OCI-LY7 (cell line): ENCODE data around the gene C18orf32. TPM values are rescaled to one million over a fixed set of nuclear protein-coding genes. Genes with fewer than 3 reads are reported as not detected.

Experiments used
- BruUV-seq: library from RNA; stranded (reverse); fragments of 400-500 nt; replicated peaks from 2 replicates; lab custom pipeline; 2021; lab: Mats Ljungman, UMichigan
- CTCF ChIA-PET: fragments of 300-600 bp; sonication (Branson Sonifier 250); formaldehyde crosslinking; loops from one replicate; lab custom pipeline; 2022; ENCODE audit warnings: antibody characterized with exemption; ENCODE audit not compliant: unreplicated experiment; lab: Charles Lee
- POLR2A ChIA-PET: fragments of 300-600 bp; sonication (Branson Sonifier 250); formaldehyde crosslinking; loops from one replicate; lab custom pipeline; 2022; ENCODE audit warnings: antibody characterized with exemption; lab: Charles Lee
- DNase-seq: peaks from one replicate; pipeline ENCODE4 v3.0.0-alpha.2; 2015; ENCODE audit warnings: low spot score
- H2AFZ ChIP-seq: fragments of 200-600 bp; sonication (generic), shearing (Covaris generic); 2 replicates; pipeline ENCODE4 v1.6.1; 2014; ENCODE audit warnings: mild to moderate bottlenecking, antibody characterized with exemption, low read length, moderate library complexity
- H3K27ac ChIP-seq: fragments of 200-600 bp; sonication (generic); 2 replicates; pipeline ENCODE4 v1.5.1; 2014; ENCODE audit warnings: mixed run types, low read depth, mild to moderate bottlenecking, moderate library complexity, low read length, inconsistent platforms; ENCODE audit not compliant: poor library complexity, severe bottlenecking
- H3K36me3 ChIP-seq: fragments of 200-600 bp; sonication (generic); 2 replicates; pipeline ENCODE4 v1.6.1; 2014; ENCODE audit warnings: mild to moderate bottlenecking, antibody characterized with exemption, low read length, moderate library complexity, mixed read lengths; ENCODE audit not compliant: insufficient read depth
- H3K4me1 ChIP-seq: fragments of 200-600 bp; sonication (generic); 2 replicates; pipeline ENCODE4 v1.5.1; 2014; ENCODE audit warnings: mild to moderate bottlenecking, low read length; ENCODE audit not compliant: insufficient read depth, poor library complexity, severe bottlenecking
- H3K4me2 ChIP-seq: fragments of 200-600 bp; sonication (generic); 2 replicates; pipeline ENCODE4 v1.6.1; 2014; ENCODE audit warnings: mild to moderate bottlenecking, low read length
- H3K4me3 ChIP-seq: fragments of 200-600 bp; sonication (generic); 2 replicates; pipeline ENCODE4 v1.5.1; 2014; ENCODE audit warnings: mild to moderate bottlenecking, low read depth, low read length; ENCODE audit not compliant: poor library complexity, severe bottlenecking
- H3K79me2 ChIP-seq: fragments of 200-600 bp; sonication (generic); 2 replicates; pipeline ENCODE4 v1.6.1; 2016; ENCODE audit warnings: low read depth, mild to moderate bottlenecking, low read length, moderate library complexity, mixed read lengths; ENCODE audit not compliant: insufficient read depth
- H3K9me2 ChIP-seq: fragments of 200-600 bp; sonication (generic); 2 replicates; pipeline ENCODE4 v1.6.1; 2016; ENCODE audit warnings: mild to moderate bottlenecking, low read length, mixed read lengths; ENCODE audit not compliant: insufficient read depth
- H3K9me3 ChIP-seq: fragments of 200-600 bp; sonication (generic); 2 replicates; pipeline ENCODE4 v1.6.1; 2014; ENCODE audit warnings: mild to moderate bottlenecking, mixed run types, low read length, mixed read lengths
- H4K20me1 ChIP-seq: fragments of 200-600 bp; sonication (generic); 2 replicates; pipeline ENCODE4 v1.6.1; 2014; ENCODE audit warnings: mild to moderate bottlenecking, antibody characterized with exemption, low read length, moderate library complexity, mixed read lengths; ENCODE audit not compliant: insufficient read depth
- CTCF ChIP-seq: fragments of 200-600 bp; sonication (generic); conservative IDR thresholded peaks from 2 replicates; pipeline ENCODE4 v1.5.1; 2014; ENCODE audit warnings: mild to moderate bottlenecking, antibody characterized with exemption, low read length, moderate library complexity, mixed read lengths
- EZH2phosphoT487 ChIP-seq: fragments of 200-600 bp; sonication (generic); IDR thresholded peaks from 2 replicates; pipeline ENCODE4 v1.6.1; 2018; ENCODE audit warnings: low read depth, borderline replicate concordance, mild to moderate bottlenecking, mixed run types, antibody characterized with exemption, low read length, moderate library complexity, mixed read lengths
- intact Hi-C: fragments of 100-400 bp; cut with micrococcal nuclease; formaldehyde crosslinking; loops from one replicate; pipeline ENCODE4 v1.10.0; 2022; ENCODE audit not compliant: unreplicated experiment
- total RNA-seq, 2 experiments: library from RNA; depleted of rRNA in 1 of 2; stranded (reverse); fragments of >200 nt in 1 of 2; shearing (Covaris generic) in 1 of 2; gene quantifications; 2 replicates each; pipeline ENCODE4 v1.2.3, GENCODE V29; 2014 to 2022

C18orf32 gene
- total RNA-seq, 2 experiments from 2014 or later, result 6.8 to 11.1 TPM

GRCh38 chr18:49446481-49446880 lies 40.6 kb downstream of the C18orf32 start:
- no peak overlapping the region for H3K4me3 ChIP-seq
- intact Hi-C loops, result loop anchor here (5.0 kb wide), 1 partner anchor 424 kb away; no protein-coding TSS in a partner anchor
- CTCF ChIA-PET, result interaction anchor here (0.6 kb wide), 1 partner anchor 11 kb away, joined by 3 read pairs; no protein-coding TSS in a partner anchor
- H3K79me2 ChIP-seq, result peaks cover 52% of the 10 kb centered on the region
- no peak for TF ChIP-seq CTCF
- no peak for TF ChIP-seq EZH2phosphoT487
- no peaks in the 10 kb centered on the region for H4K20me1 ChIP-seq
- no peak overlapping the region for H3K4me2 ChIP-seq
- no peaks in the 10 kb centered on the region for H3K9me2 ChIP-seq
- no peak overlapping the region for H2AFZ ChIP-seq
- H3K4me1 ChIP-seq, result peaks cover 22% of the 10 kb centered on the region
- POLR2A ChIA-PET, result interaction anchor here (0.6 to 1.7 kb wide), 3 partner anchors 14 to 28 kb away, joined by 3 to 4 read pairs (median 4); partner anchors contain the start of gene DYM
- H3K27ac ChIP-seq, result no peak overlapping the region
- 0 out of 2 replicates have a peak, but pooled peaks cover 12% of the 10 kb centered on the region for H3K9me3 ChIP-seq
- H3K36me3 ChIP-seq, result peaks cover 21% of the 10 kb centered on the region
- no TSS peak for BruUV-seq
- DNase-seq, result no peak

GRCh38 chr18:49444581-49444980 lies 42.5 kb downstream of the C18orf32 start:
- Histone ChIP-seq H3K4me2 (no peak overlapping the region), H3K4me3 (no peak overlapping the region), H3K27ac (no peak overlapping the region), H4K20me1 (no peaks in the 10 kb centered on the region), H3K9me2 (no peaks in the 10 kb centered on the region), H3K36me3 (peaks cover 21% of the 10 kb centered on the region), H2AFZ (no peak overlapping the region), H3K79me2 (peaks cover 36% of the 10 kb centered on the region), H3K4me1 (peaks cover 3% of the 10 kb centered on the region), H3K9me3 (0 out of 2 replicates have a peak, but pooled peaks cover 12% of the 10 kb centered on the region)
- BruUV-seq, result no TSS peak
- intact Hi-C loops, result no loop called here
- DNase-seq, result no peak
- POLR2A ChIA-PET, result interaction anchor here (0.6 kb wide), 1 partner anchor 84 kb away, joined by 3 read pairs; no protein-coding TSS in a partner anchor
- CTCF ChIA-PET, result no interaction called here
- no peak for TF ChIP-seq CTCF
- TF ChIP-seq EZH2phosphoT487, result no peak

- intact Hi-C loops, result no loop called here
- Histone ChIP-seq H4K20me1 (no peaks in the 10 kb centered on the region), H3K79me2 (peaks cover 29% of the 10 kb centered on the region; the same call in 1 of the 2 replicates), H3K4me1 (no peaks in the 10 kb centered on the region), H3K36me3 (peaks cover 14% of the 10 kb centered on the region), H2AFZ (no peak overlapping the region), H3K4me3 (no peak overlapping the region), H3K9me2 (no peaks in the 10 kb centered on the region), H3K27ac (no peak overlapping the region), H3K9me3 (0 out of 2 replicates have a peak, but pooled peaks cover 7% of the 10 kb centered on the region), H3K4me2 (no peak overlapping the region)
- no TSS peak for BruUV-seq
- CTCF ChIA-PET, result no interaction called here
- DNase-seq, result no peak
- TF ChIP-seq CTCF, result no peak
- no peak for TF ChIP-seq EZH2phosphoT487
- POLR2A ChIA-PET, result interaction anchor here (0.6 kb wide), 1 partner anchor 84 kb away, joined by 3 read pairs; no protein-coding TSS in a partner anchor
These were observed 43.2 kb downstream of the C18orf32 start for GRCh38 chr18:49443837-49444236.
